Natural killer cell (primary cell): ENCODE measurements around the gene KASH5. TPM values are rescaled to one million over a fixed set of nuclear protein-coding genes. Genes with fewer than 3 reads are reported as not detected.

Source experiments
- ATAC-seq, 3 donors: fragments of 150-1000 bp in 2 of 3; fragments of 200-7000 bp in 1 of 3; cut with Tn5 transposase; 1 replicate in 1 of 3; 2 replicates in 2 of 3; pipeline ENCODE4 v1.10.0; 2021; ENCODE audit warnings: mild to moderate bottlenecking in 2 of 3, moderate library complexity in 2 of 3
- DNase-seq, 2 donors: peaks; one replicate each; pipeline versions ENCODE4 v3.0.0 to v3.0.0-alpha.2; 2013 to 2021; ENCODE audit warnings: mixed read lengths in 1 of 2
- H3K27ac ChIP-seq: one replicate; pipeline ENCODE4 v1.5.1; 2013; ENCODE audit warnings: mild to moderate bottlenecking, low read length
- H3K27me3 ChIP-seq: one replicate; pipeline ENCODE4 v1.6.1; 2013; ENCODE audit warnings: low read length; ENCODE audit not compliant: control insufficient read depth, insufficient read depth
- H3K36me3 ChIP-seq: one replicate; pipeline ENCODE4 v1.6.1; 2013; ENCODE audit warnings: low read length; ENCODE audit not compliant: control insufficient read depth, insufficient read depth
- H3K4me1 ChIP-seq: one replicate; pipeline ENCODE4 v1.6.1; 2013; ENCODE audit warnings: low read length; ENCODE audit not compliant: control insufficient read depth, insufficient read depth
- H3K4me3 ChIP-seq: one replicate; pipeline ENCODE4 v1.5.1; 2013; ENCODE audit warnings: low read length
- H3K9me3 ChIP-seq: one replicate; pipeline ENCODE4 v1.6.1; 2013; ENCODE audit warnings: low read length; ENCODE audit not compliant: control insufficient read depth, insufficient read depth
- H3K27ac Mint-ChIP-seq, 2 donors: one replicate each; pipeline ENCODE4 v1.8.0; 2022; ENCODE audit warnings: mild to moderate bottlenecking in 2 of 2, mixed read lengths in 2 of 2, moderate library complexity in 1 of 2
- H3K27me3 Mint-ChIP-seq, 2 donors: one replicate each; pipeline ENCODE4 v1.8.0; 2022; ENCODE audit warnings: low read depth in 2 of 2, mixed read lengths in 2 of 2
- H3K36me3 Mint-ChIP-seq: one replicate; pipeline ENCODE4 v1.8.0; 2022; ENCODE audit warnings: mixed read lengths
- H3K4me1 Mint-ChIP-seq, 2 donors: one replicate each; pipeline ENCODE4 v1.8.0; 2022; ENCODE audit warnings: mixed read lengths in 2 of 2
- H3K4me3 Mint-ChIP-seq: one replicate; pipeline ENCODE4 v1.8.0; 2022; ENCODE audit warnings: mild to moderate bottlenecking, moderate library complexity, mixed read lengths
- H3K9me3 Mint-ChIP-seq, 2 donors: one replicate each; pipeline ENCODE4 v1.8.0; 2022; ENCODE audit warnings: mixed read lengths in 2 of 2
- WGBS: methylation state at CpG from one replicate; pipeline ENCODE4 v1.1.7; 2013; ENCODE audit warnings: missing lambda C conversion rate; ENCODE audit not compliant: insufficient coverage; 5-methylcytosine and 5-hydroxymethylcytosine counted together
- intact Hi-C: fragments of 100-400 bp; cut with micrococcal nuclease; formaldehyde crosslinking; loops from one replicate; pipeline ENCODE4 v1.14.2; 2022
- total RNA-seq, 4 donors: library from RNA; stranded (reverse); fragments of 120-200 nt in 1 of 4; gene quantifications; one replicate each; pipeline versions ENCODE4 v1.2.3 to v1.2.4, GENCODE V29; 2013 to 2022
- TF ChIP-seq, protein P1 (sequence below): fragments of 200-600 bp; IDR thresholded peaks from one replicate; pipeline ENCODE4 v1.8.0; 2022; ENCODE audit warnings: antibody characterized with exemption

The KASH5 gene
- total RNA-seq, 3 donors from 2014 or later (not counting 1 experiment from before 2014, with no cell fraction given), result 0.73 to 0.80 TPM; not detected in 1

DNA sequence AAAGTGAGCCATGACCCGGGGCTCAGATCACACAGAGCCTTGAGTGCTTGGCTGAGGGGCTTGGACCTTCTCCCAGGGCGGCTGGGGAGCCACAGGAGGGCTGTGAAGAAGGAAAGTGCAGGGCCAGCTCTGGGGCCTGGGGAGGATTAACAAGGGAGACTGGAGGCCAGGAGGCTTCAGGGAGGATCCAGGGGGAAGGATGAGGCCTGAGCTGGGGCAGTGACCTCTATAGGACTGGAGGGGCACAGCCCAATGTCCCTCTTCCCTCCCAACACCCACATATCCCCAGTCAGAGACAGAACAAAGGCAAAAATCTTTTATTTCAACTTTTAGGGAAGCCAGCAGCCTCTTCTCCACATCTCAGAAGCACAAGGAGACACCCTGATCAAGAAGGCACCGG lies 57.9 kb downstream of the KASH5 start:
- H3K27ac ChIP-seq, result no peak overlapping the region
- DNase-seq (no peak), ATAC-seq (no peak)
- H3K27ac Mint-ChIP-seq, result peak overlapping the region in 1 of 2 donors; percentile 20
- TF ChIP-seq, protein P1, sequence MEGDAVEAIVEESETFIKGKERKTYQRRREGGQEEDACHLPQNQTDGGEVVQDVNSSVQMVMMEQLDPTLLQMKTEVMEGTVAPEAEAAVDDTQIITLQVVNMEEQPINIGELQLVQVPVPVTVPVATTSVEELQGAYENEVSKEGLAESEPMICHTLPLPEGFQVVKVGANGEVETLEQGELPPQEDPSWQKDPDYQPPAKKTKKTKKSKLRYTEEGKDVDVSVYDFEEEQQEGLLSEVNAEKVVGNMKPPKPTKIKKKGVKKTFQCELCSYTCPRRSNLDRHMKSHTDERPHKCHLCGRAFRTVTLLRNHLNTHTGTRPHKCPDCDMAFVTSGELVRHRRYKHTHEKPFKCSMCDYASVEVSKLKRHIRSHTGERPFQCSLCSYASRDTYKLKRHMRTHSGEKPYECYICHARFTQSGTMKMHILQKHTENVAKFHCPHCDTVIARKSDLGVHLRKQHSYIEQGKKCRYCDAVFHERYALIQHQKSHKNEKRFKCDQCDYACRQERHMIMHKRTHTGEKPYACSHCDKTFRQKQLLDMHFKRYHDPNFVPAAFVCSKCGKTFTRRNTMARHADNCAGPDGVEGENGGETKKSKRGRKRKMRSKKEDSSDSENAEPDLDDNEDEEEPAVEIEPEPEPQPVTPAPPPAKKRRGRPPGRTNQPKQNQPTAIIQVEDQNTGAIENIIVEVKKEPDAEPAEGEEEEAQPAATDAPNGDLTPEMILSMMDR, result no peak
- H3K4me3 Mint-ChIP-seq, result no peak overlapping the region
- H3K36me3 Mint-ChIP-seq, result no peaks in the 10 kb centered on the region
- intact Hi-C loops, result no loop called here
- peaks cover 31% of the 10 kb centered on the region for H3K36me3 ChIP-seq
- WGBS, result 75% methylated on average over 3 of the region's 3 CpGs
- peaks cover 40% of the 10 kb centered on the region for H3K4me1 ChIP-seq
- H3K27me3 ChIP-seq, result peaks cover 13% of the 10 kb centered on the region
- no peaks in the 10 kb centered on the region for H3K9me3 Mint-ChIP-seq
- peaks cover 12% of the 10 kb centered on the region in 2 donors for H3K27me3 Mint-ChIP-seq
- no peak overlapping the region for H3K4me3 ChIP-seq
- peaks cover 36 to 55% of the 10 kb centered on the region in 2 donors for H3K4me1 Mint-ChIP-seq
- H3K9me3 ChIP-seq, result no peaks in the 10 kb centered on the region

DNA sequence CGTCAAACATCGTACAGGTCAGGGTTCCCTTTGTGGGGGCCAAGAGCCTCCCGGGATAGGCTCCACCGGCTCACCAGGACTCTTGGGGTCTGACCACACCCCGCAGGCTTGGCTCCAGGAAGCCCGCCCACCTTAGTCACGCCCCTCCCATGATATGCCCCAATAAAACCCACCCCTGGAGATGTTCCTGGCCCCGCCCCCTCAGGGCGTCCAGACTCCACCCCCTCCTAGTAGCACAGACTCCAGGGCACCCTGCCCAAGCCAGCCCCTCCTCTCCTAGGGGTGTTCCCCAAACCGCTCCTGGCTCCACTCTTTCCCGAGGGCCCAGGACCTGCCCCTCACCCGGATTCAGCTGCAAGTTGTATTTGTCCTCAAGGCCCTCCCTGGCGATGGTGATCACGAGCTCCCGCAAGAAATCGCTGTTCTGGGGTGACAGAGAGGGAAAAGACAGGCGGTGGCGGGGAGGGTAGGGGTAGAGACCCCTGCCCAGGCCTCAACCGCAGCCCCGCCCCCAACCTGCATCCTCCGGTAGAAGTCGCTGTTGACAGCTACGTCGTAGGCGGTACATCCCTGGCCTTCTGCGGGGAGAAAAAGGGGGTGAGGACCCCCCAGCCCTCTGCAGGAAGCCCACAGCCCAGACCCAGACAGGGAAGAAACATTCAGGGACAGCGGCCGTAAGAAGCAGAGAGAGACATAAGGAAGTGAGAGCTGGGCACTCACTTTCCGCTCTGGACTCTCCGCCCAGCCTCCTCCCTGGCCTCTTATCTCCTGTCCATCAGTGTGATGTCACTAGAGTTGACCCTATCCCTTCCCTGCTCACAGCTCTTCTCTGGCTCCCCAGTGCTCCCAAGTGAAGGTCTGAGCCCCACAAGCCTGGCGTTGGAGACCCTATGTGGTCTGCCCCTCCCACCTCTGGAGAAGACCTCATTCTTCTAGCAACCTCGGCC lies 59.7 kb downstream of the KASH5 start:
- Mint-ChIP-seq H3K27ac (peak overlapping the region in 1 of 2 donors; percentile 78), H3K9me3 (no peaks in the 10 kb centered on the region), H3K36me3 (no peaks in the 10 kb centered on the region), H3K4me1 (peaks cover 37 to 53% of the 10 kb centered on the region in 2 donors), H3K4me3 (no peak overlapping the region), H3K27me3 (no peaks in the 10 kb centered on the region)
- Histone ChIP-seq H3K9me3 (no peaks in the 10 kb centered on the region), H3K36me3 (peaks cover 31% of the 10 kb centered on the region), H3K27me3 (no peaks in the 10 kb centered on the region), H3K4me3 (no peak overlapping the region), H3K4me1 (peaks cover 41% of the 10 kb centered on the region), H3K27ac (no peak overlapping the region)
- 95% methylated on average over 32 of the region's 32 CpGs for WGBS
- ATAC-seq, result no peak
- intact Hi-C loops, result no loop called here
- DNase-seq, result no peak
- TF ChIP-seq, protein P1, result no peak

DNA sequence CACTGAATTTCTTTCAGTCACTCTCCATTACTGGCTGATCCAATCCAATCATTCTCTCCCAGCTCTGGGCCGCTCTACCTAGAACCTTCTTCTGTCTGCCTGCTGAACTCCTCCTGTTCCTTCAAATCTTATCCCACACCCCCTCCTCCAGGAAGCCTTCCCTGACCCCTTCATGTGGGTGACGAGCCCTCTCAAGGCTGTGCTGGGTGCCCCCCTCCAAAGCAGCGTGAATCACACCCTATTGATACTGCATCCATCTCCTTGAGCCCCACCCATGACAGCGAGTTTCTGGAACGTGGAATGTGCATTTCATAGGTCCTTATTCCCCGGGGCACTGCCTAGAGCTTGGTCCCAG lies 60.4 kb downstream of the KASH5 start:
- no peak overlapping the region for H3K4me3 ChIP-seq
- Mint-ChIP-seq H3K27ac (peak overlapping the region; percentile 27 to 78), H3K9me3 (no peaks in the 10 kb centered on the region), H3K4me3 (peak overlapping the region; percentile 45), H3K36me3 (no peaks in the 10 kb centered on the region), H3K27me3 (no peaks in the 10 kb centered on the region), H3K4me1 (peaks cover 41 to 53% of the 10 kb centered on the region in 2 donors)
- WGBS, result 99% methylated on average over 6 of the region's 6 CpGs
- intact Hi-C loops, result no loop called here
- DNase-seq (no peak), ATAC-seq (no peak)
- no peaks in the 10 kb centered on the region for H3K9me3 ChIP-seq
- peaks cover 36% of the 10 kb centered on the region for H3K4me1 ChIP-seq
- TF ChIP-seq, protein P1, result no peak
- H3K27me3 ChIP-seq, result no peaks in the 10 kb centered on the region
- no peak overlapping the region for H3K27ac ChIP-seq
- peaks cover 31% of the 10 kb centered on the region for H3K36me3 ChIP-seq
